HL-60 (cell line): ENCODE results near the gene DUS1L.

Experiments used
- DNase-seq, 2 experiments: peaks; one replicate each; pipeline ENCODE4 v3.0.0-alpha.2; 2010 to 2020; ENCODE audit warnings: low read depth in 1 of 2, low spot score in 1 of 2
- H3K27ac ChIP-seq: fragments of 250-450 bp; sonication (Bioruptor Pico); replicated peaks from 2 replicates; pipeline ENCODE4 v1.5.1; 2020; ENCODE audit warnings: mild to moderate bottlenecking, moderate library complexity
- H3K27me3 ChIP-seq: fragments of 250-450 bp; sonication (Bioruptor Pico); 2 replicates; pipeline ENCODE4 v1.5.1; 2021; ENCODE audit warnings: mild to moderate bottlenecking, moderate library complexity; ENCODE audit not compliant: insufficient read depth, poor library complexity, severe bottlenecking
- H3K4me3 ChIP-seq: replicated peaks from 2 replicates; pipeline ENCODE4 v1.5.1; 2011; ENCODE audit warnings: mild to moderate bottlenecking, control low read depth, low read length; ENCODE audit not compliant: insufficient read depth
- GABPA ChIP-seq: IDR thresholded peaks from 2 replicates; pipeline ENCODE4 v1.6.1; 2012; ENCODE audit warnings: low read depth
- POLR2AphosphoS5 ChIP-seq: IDR thresholded peaks from 2 replicates; pipeline ENCODE4 v1.6.1; 2012; ENCODE audit warnings: low read depth
- SPI1 ChIP-seq: IDR thresholded peaks from 2 replicates; pipeline ENCODE4 v1.6.1; 2012; ENCODE audit warnings: low read depth, mild to moderate bottlenecking, borderline replicate concordance
- TF ChIP-seq, protein P1 (sequence below): IDR thresholded peaks from 2 replicates; pipeline ENCODE4 v1.6.1; 2012; ENCODE audit warnings: low read depth; ENCODE audit not compliant: insufficient replicate concordance
- TF ChIP-seq, protein P2 (sequence below): IDR thresholded peaks from one replicate; pipeline ENCODE4 v1.5.1; 2011; ENCODE audit warnings: low read length, control low read depth, inconsistent platforms; ENCODE audit not compliant: insufficient read depth

Gene DUS1L

DNA sequence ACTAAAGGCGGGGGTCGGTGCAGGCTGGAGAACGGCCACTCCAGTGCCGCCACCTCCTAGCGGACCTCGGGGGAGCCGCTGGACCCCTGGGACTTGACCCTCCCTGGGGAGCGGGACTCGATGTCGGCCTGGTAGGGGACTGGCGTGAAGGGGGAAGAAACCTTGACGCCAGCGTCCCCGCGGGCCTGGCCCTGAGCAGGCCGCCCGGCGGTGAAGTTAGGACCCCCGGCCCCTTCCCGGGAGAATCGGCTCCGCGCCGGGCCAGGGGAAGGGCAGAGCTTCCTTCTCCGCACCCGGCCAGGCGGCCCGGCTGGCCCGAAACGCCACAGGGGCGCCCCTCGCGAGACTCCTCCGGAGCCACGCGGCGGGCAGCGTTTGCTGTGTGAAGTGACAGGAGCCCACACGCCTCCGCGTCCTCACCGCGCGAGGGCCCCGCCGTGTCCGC lies 389 bp downstream of the DUS1L start:
- Histone ChIP-seq H3K27ac (peak overlapping the region; percentile 76), H3K4me3 (peak overlapping the region; percentile 96), H3K27me3 (no peaks in the 10 kb centered on the region)
- no peak for TF ChIP-seq POLR2AphosphoS5
- TF ChIP-seq, protein P1, sequence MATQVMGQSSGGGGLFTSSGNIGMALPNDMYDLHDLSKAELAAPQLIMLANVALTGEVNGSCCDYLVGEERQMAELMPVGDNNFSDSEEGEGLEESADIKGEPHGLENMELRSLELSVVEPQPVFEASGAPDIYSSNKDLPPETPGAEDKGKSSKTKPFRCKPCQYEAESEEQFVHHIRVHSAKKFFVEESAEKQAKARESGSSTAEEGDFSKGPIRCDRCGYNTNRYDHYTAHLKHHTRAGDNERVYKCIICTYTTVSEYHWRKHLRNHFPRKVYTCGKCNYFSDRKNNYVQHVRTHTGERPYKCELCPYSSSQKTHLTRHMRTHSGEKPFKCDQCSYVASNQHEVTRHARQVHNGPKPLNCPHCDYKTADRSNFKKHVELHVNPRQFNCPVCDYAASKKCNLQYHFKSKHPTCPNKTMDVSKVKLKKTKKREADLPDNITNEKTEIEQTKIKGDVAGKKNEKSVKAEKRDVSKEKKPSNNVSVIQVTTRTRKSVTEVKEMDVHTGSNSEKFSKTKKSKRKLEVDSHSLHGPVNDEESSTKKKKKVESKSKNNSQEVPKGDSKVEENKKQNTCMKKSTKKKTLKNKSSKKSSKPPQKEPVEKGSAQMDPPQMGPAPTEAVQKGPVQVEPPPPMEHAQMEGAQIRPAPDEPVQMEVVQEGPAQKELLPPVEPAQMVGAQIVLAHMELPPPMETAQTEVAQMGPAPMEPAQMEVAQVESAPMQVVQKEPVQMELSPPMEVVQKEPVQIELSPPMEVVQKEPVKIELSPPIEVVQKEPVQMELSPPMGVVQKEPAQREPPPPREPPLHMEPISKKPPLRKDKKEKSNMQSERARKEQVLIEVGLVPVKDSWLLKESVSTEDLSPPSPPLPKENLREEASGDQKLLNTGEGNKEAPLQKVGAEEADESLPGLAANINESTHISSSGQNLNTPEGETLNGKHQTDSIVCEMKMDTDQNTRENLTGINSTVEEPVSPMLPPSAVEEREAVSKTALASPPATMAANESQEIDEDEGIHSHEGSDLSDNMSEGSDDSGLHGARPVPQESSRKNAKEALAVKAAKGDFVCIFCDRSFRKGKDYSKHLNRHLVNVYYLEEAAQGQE = no peak
- TF ChIP-seq, protein P2, sequence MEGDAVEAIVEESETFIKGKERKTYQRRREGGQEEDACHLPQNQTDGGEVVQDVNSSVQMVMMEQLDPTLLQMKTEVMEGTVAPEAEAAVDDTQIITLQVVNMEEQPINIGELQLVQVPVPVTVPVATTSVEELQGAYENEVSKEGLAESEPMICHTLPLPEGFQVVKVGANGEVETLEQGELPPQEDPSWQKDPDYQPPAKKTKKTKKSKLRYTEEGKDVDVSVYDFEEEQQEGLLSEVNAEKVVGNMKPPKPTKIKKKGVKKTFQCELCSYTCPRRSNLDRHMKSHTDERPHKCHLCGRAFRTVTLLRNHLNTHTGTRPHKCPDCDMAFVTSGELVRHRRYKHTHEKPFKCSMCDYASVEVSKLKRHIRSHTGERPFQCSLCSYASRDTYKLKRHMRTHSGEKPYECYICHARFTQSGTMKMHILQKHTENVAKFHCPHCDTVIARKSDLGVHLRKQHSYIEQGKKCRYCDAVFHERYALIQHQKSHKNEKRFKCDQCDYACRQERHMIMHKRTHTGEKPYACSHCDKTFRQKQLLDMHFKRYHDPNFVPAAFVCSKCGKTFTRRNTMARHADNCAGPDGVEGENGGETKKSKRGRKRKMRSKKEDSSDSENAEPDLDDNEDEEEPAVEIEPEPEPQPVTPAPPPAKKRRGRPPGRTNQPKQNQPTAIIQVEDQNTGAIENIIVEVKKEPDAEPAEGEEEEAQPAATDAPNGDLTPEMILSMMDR = no peak
- no peak for DNase-seq

- Histone ChIP-seq H3K27ac (peak overlapping the region; percentile 76), H3K27me3 (no peaks in the 10 kb centered on the region), H3K4me3 (peak overlapping the region; percentile 96)
- TF ChIP-seq, protein P2 = no peak
- no peak for TF ChIP-seq GABPA
- no peak for TF ChIP-seq SPI1
- TF ChIP-seq POLR2AphosphoS5 = no peak
- TF ChIP-seq, protein P1 = no peak
- DNase-seq = no peak
These were observed 991 bp downstream of the DUS1L start for GRCh38 chr17:82064433-82065192.

- Histone ChIP-seq H3K4me3 (no peak overlapping the region), H3K27ac (no peak overlapping the region), H3K27me3 (no peaks in the 10 kb centered on the region)
- TF ChIP-seq, protein P2 = no peak
- TF ChIP-seq SPI1 = no peak
- TF ChIP-seq, protein P1 = no peak
- TF ChIP-seq POLR2AphosphoS5 = no peak; the same call in 1 of the 2 replicates
- TF ChIP-seq GABPA = no peak
- no peak for DNase-seq
These were observed 1.9 kb downstream of the DUS1L start for GRCh38 chr17:82063424-82064415.
